ENCODE data around the gene CUBN. TPM values are rescaled to one million over a fixed set of nuclear protein-coding genes. Genes with fewer than 3 reads are reported as not detected.

CUBN gene
- total RNA-seq, 1 experiment from 2014 or later: 0.46 TPM

- TF ChIP-seq ATF6 (CRISPR knock-in tag; IDR thresholded peaks at IDR 0.05) (no peak), CREB1 (CRISPR knock-in tag; IDR thresholded peaks at IDR 0.05) (no peak), NFE2L1 (CRISPR knock-in tag; IDR thresholded peaks at IDR 0.05) (no peak), ZNF121 (CRISPR knock-in tag; IDR thresholded peaks at IDR 0.05) (no peak), ZNF423 (CRISPR knock-in tag; IDR thresholded peaks at IDR 0.05) (no peak), ZNF232 (CRISPR knock-in tag; IDR thresholded peaks at IDR 0.05) (no peak), MYBL2 (CRISPR knock-in tag; IDR thresholded peaks at IDR 0.05) (no peak), CREM (CRISPR knock-in tag; IDR thresholded peaks at IDR 0.05) (no peak), MAX (CRISPR knock-in tag; IDR thresholded peaks at IDR 0.05) (no peak)
Observed at GRCh38 chr10:17068953-17069352, 60.7 kb downstream of the CUBN start (continued).

- Mint-ChIP-seq H3K4me3 (no peak overlapping the region), H3K27me3 (ENCODE audit: low read depth) (no peaks in the 10 kb centered on the region), H3K27ac (no peak overlapping the region), H3K36me3 (no peaks in the 10 kb centered on the region), H3K4me1 (peaks cover 15% of the 10 kb centered on the region), H3K9me3 (peaks cover 4% of the 10 kb centered on the region; the same call in 1 of the 2 replicates)
- ATAC-seq (no peak), DNase-seq (ENCODE audit: low spot score) (no peak)
- no peak for TF ChIP-seq RORB (CRISPR knock-in tag; IDR thresholded peaks at IDR 0.05)
- no peak for TF ChIP-seq JAZF1 (CRISPR knock-in tag; IDR thresholded peaks at IDR 0.05)
- TF ChIP-seq SOX15 (CRISPR knock-in tag; IDR thresholded peaks at IDR 0.05): no peak
- no peak for TF ChIP-seq ZNF121 (CRISPR knock-in tag; IDR thresholded peaks at IDR 0.05)
- no peak for TF ChIP-seq NFE2L1 (CRISPR knock-in tag; IDR thresholded peaks at IDR 0.05)
- no peak for TF ChIP-seq ETV6 (CRISPR knock-in tag; IDR thresholded peaks at IDR 0.05)
- no peak for TF ChIP-seq ZNF532 (CRISPR knock-in tag; IDR thresholded peaks at IDR 0.05; ENCODE audit: borderline replicate concordance)
- TF ChIP-seq FOXJ3 (CRISPR knock-in tag; IDR thresholded peaks at IDR 0.05; ENCODE audit: borderline replicate concordance): no peak
- no peak for TF ChIP-seq PRDM15 (CRISPR knock-in tag; IDR thresholded peaks at IDR 0.05)
- ChIA-PET CTCF (no interaction called here), POLR2A (no interaction called here)
Observed at GRCh38 chr10:17067376-17068264, 62.0 kb downstream of the CUBN start.

All from WTC11 (cell line).